ENCODE data around the gene SPAG16. TPM values are rescaled to one million over a fixed set of nuclear protein-coding genes. Genes with fewer than 3 reads are reported as not detected.

SPAG16 gene
- total and polyA plus RNA-seq, 12 donors = 8.4 to 28.3 (median 19.1) TPM

- H3K9me3 ChIP-seq = no peaks in the 10 kb centered on the region
- no peak for TF ChIP-seq CTCF (IDR thresholded peaks at IDR 0.05)
- no peaks in the 10 kb centered on the region for H3K36me3 ChIP-seq
- no peak overlapping the region for H3K4me3 ChIP-seq
- no peak for ATAC-seq
- intact Hi-C loops (cut with DNase I) = loop anchor here in 3 of 10 donors (10.0 kb wide), 2 partner anchors 676 to 1746 kb away; no protein-coding TSS in a partner anchor
- no peaks in the 10 kb centered on the region for H3K27me3 ChIP-seq
- 85 to 95% methylated on average over 1 of the region's 1 CpG for WGBS, 2 donors
- no peak overlapping the region for H3K27ac ChIP-seq
- DNase-seq = no peak
- no peaks in the 10 kb centered on the region for H3K4me1 ChIP-seq
Measured at GRCh38 chr2:213259266-213259665, 25.0 kb upstream of the SPAG16 start.

DNA sequence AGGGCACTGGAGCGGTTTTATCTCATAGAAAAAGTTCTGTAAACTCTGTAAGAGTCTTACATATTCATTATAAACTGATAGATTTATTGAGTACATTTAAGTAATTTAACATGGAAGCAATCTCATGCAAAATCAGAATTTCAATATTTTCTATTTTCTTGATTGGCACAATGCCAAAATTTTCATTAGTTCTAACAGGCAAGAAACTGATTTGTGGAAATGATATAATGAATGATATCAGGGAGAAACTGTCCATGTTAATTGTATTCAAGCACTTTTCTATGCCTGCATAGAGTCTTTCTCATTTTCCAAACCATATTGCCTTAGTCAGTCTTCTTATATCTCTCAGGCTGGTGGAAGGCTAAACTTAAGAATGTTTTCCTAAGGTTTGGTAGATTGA, 23.0 kb upstream of the SPAG16 start:
- no peaks in the 10 kb centered on the region for H3K4me1 ChIP-seq
- no peak overlapping the region for H3K4me3 ChIP-seq
- H3K9me3 ChIP-seq = no peaks in the 10 kb centered on the region
- WGBS, 2 donors = 84 to 92% methylated on average over 1 of the region's 1 CpG
- H3K36me3 ChIP-seq = no peaks in the 10 kb centered on the region
- intact Hi-C loops (cut with DNase I) = no loop called here
- no peaks in the 10 kb centered on the region for H3K27me3 ChIP-seq
- DNase-seq (no peak), ATAC-seq (no peak)
- no peak for TF ChIP-seq CTCF (IDR thresholded peaks at IDR 0.05)
- no peak overlapping the region for H3K27ac ChIP-seq

DNA sequence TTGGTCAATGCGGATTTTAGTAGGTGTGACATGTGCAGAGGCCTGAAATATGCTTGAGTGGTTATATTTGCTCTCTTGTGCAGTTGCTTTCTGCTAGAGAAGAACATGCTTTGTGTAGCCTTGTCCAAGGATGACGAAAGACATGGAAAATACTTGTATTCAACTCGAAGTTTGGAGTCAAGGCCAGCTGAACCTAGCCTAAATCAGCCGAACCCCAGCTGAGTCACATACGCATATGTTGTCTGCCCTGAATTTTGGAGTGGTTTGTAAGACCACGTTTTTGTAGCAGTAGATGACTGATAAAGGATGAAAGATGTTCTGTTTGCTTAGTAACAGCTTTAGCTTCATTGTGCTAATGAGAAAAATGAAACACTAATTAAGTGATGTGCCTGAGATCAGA, 22.5 kb upstream of the SPAG16 start:
- intact Hi-C loops (cut with DNase I) = no loop called here
- no peak for TF ChIP-seq CTCF (IDR thresholded peaks at IDR 0.05)

GRCh38 chr2:213265679-213266078, 18.6 kb upstream of the SPAG16 start:
- intact Hi-C loops (cut with DNase I) = no loop called here
- WGBS, 2 donors = 64 to 67% methylated on average over 3 of the region's 3 CpGs
- no peak for TF ChIP-seq CTCF (IDR thresholded peaks at IDR 0.05)
- DNase-seq (no peak), ATAC-seq (no peak)
- Histone ChIP-seq H3K4me3 (no peak overlapping the region), H3K36me3 (no peaks in the 10 kb centered on the region), H3K27ac (no peak overlapping the region), H3K9me3 (no peaks in the 10 kb centered on the region), H3K27me3 (peaks cover 0 to 5% (median 0%) of the 10 kb centered on the region in 7 donors), H3K4me1 (no peaks in the 10 kb centered on the region)

More for the DNA sequence above, 22.5 kb upstream of the SPAG16 start:
- ATAC-seq (no peak), DNase-seq (no peak)
- H3K27me3 ChIP-seq = no peaks in the 10 kb centered on the region
- 63 to 72% methylated on average over 6 of the region's 6 CpGs for WGBS, 2 donors
- no peak overlapping the region for H3K27ac ChIP-seq
- no peak overlapping the region for H3K4me3 ChIP-seq
- H3K9me3 ChIP-seq = no peaks in the 10 kb centered on the region
- H3K4me1 ChIP-seq = no peaks in the 10 kb centered on the region
- H3K36me3 ChIP-seq = no peaks in the 10 kb centered on the region

Measured in heart right ventricle (tissue), 16 donors.